Smooth muscle cell of the umbilical artery (primary cell): Measurements from ENCODE around the gene RPL39L. TPM values are rescaled to one million over a fixed set of nuclear protein-coding genes. Genes with fewer than 3 reads are reported as not detected.

Experiments
- total RNA-seq: library from RNA; depleted of rRNA; stranded (reverse); fragments of >200 nt; gene quantifications from 2 replicates; pipeline ENCODE4 v1.2.3, GENCODE V29; 2014

The RPL39L gene
- total RNA-seq: 9.2 and 9.6 TPM in 2 replicates

DNA sequence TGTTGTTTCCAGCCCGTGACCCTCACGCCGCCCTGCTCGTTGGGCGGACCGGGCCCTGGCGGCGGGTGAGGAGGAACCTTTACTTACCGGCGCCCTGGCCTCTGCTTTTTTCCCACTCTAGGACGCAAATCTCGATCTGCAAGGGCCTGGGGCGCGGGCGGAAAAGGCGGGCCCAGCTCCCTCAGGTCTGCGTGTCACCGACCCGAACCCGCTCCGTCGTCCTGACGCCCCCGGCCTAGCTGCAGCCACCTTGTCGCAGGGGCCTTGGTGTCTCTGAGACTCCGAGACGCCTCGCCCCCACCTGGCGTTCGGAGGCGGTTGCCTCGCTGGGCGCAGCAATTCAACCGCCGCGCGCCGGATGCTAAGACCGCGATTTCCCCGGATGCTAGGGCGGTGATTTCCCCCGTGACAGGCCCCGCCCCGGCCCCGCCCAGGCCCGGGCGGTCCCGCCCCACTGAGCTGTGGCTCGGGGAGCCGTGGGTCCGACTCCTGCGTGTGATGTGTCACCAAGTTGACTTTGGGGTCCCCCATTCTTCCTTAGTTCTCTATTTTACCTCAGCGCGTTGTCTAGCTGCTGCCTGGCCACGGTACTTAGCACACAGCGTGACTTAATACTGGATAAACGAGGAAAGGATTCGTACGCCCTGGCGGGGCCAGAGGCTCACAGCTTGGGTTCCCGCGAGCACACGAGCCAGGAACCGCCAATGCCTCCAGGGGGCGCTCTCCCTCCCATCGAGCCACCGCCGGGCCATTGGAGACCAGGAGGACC is at the start of gene RPL39L:
RPL39L (minus strand) TSS at position 371 of the 769 bp plus-strand sequence. CDS start 18,196 bp downstream, outside the sequence.

Other genes starting within 250 kb of the RPL39L start
- gene ST6GAL1, start 209.0 kb downstream of the RPL39L start, total RNA-seq: 10.7 and 17.1 TPM in 2 replicates
- not detected in 2 replicates for gene RTP1, start 58.0 kb upstream of the RPL39L start, total RNA-seq
- gene MASP1, start 152.2 kb upstream of the RPL39L start, total RNA-seq: 8.5 and 25.5 TPM in 2 replicates
- not detected in 2 replicates for gene RTP4, start 228.9 kb upstream of the RPL39L start, total RNA-seq